Ramos (cell line): ENCODE measurements around the gene MRFAP1L1.

ENCODE experiments used
- in situ Hi-C: fragments of 300-500 bp; cut with MboI; formaldehyde crosslinking; loops from one replicate; pipeline ENCODE4 v1.14.3; 2022; ENCODE audit warnings: low sequenced_read_pairs; ENCODE audit not compliant: unreplicated experiment

The MRFAP1L1 gene

DNA sequence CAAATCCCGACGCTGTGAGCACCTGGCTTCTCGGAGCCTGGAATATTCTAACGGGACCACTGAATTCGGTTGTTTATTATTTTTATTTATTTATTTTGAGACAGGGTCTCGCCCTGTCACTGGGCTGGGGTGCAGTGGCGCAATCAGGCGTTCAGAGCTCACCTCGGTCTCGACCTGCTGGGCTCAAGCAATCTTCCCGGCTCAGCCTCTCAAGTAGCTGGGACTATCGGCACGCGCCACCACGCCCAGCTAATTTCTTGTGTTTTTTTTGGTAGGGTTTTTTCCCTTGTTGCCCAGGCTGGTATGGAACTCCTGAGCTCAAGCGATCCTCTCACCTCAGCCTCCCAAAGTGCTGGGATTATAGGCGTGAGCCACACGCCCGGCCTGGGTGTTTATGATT is 37.5 kb downstream of the MRFAP1L1 start:
- in situ Hi-C loops, result no loop called here

DNA sequence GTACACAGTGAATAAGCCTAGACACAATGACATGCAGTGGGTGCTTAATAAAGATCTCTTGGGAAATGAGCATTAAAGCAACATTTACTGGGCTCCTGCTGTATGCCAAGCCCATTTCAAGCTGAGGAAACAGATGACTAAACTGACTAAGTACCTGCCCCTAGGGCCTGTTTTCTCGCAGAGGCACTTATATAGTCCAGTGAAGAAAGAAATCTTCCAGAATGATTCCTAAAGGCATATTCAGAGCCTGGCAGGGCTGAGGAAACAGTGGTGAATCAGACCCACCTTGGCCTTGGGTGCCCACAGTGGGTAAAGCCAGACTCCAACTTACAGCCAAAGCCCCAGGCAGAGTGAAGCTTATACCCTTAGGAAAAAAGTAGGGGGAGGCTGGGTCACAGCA is 38.0 kb downstream of the MRFAP1L1 start:
- in situ Hi-C loops, result no loop called here

DNA sequence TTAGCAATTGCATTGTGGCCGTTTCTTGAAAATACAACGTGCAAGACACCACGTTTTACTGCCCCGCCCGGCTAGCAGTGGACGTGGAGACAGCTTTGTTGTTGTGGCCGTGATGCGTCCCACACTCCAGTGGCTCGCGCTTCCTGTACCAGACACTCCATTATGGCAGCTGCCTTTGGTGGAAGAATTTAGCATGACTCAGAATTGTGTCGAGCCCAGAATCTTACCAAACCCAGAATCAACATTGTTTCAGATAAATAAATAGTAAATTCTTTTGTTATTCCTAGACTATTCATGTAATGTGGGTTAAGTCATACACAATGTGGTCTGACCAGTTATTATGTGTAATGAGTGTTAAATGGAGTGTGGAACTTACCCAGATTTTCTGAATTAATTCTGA is 41.3 kb downstream of the MRFAP1L1 start:
- in situ Hi-C loops, result no loop called here

DNA sequence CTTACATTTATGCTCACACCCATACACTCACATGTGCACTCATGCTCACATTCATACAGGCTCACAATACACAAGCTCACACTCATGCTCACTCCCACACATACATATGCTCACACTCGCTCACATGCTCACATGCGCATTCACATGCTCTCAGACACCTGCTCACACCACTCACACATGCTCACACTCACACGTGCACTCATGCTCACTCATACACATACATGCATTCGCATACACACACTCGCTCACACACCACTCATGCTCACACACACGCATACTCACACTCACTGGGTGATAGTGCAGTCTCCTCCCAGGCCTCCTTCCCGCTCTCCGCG is 44.4 kb downstream of the MRFAP1L1 start:
- in situ Hi-C loops, result no loop called here

DNA sequence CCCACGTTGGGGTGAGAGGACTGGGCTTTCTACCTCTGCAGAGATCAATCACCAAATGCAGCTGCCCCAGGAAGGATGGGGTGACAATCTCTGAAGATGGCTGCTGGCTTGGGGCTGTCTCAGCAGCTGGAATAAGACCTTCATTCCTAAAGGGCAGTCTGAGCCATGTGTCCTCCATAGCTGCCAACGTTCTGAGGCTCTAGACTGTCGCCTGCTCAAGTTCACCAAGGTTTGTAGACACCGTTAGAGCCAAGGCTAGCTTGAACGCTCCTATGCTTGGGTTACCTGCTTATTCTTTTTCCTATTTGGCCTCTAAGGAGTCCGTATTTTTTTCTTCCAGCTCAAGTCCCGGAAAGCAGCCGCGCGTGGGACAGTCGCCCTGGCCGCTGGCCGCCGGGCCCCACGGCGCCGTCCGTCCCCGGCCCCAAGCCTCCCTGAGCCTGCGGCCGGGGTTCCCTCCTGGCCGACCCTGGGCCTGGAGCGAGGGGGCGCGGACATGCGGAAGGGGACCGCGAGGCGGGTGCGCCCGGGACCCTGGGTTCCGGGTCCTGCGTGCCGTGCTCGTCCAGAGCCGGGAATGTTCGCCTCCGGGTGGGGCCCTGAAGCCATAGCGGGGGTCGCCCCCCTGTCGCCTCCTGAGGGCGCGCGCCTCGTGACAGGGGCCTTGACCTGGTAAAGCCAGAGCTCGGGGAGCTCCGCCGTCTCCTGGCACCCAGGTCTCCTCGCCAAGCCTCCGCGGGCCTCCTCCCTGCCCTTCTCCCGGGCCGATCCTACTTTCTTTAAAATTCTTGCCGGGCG is 45.9 kb downstream of the MRFAP1L1 start:
- in situ Hi-C loops, result no loop called here

DNA sequence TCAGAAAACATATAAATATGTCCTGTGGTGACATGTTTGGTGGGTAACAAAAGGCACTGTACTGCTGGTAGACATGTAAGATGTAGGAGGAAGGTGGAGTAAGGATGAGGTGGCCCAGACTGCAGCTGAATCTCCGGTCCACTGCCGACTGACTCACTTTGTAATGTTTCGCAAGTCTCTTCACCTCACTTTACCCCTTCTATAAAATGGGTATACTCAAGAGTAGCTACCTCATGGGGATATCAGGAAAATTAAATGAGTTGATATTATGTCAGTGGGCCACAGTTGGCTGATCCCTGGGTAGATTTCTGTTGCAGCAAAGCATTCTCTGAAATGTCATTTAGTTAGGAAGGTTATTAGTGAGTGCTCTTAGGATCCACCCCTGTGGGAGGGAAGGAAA is 47.1 kb downstream of the MRFAP1L1 start:
- in situ Hi-C loops, result no loop called here

DNA sequence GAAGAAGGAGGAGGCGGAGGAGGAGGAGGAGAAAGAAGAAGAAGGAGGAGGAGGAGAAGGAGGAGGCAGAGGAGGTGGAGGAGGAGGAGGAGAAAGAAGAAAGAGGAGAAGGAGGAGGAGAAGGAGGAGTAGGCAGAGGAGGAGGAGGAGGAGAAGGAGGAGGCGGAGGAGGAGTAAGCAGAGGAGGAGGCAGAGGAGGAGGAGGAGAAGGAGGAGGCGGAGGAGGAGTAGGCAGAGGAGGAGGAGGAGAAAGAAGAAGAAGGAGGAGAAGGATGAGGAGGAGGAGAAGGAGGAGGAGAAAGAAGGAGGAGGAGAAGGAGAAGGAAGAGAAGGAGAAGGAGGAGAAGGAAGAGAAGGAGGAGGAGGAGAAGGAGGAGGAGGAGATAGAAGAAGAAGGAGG is 49.2 kb downstream of the MRFAP1L1 start:
- in situ Hi-C loops, result no loop called here

DNA sequence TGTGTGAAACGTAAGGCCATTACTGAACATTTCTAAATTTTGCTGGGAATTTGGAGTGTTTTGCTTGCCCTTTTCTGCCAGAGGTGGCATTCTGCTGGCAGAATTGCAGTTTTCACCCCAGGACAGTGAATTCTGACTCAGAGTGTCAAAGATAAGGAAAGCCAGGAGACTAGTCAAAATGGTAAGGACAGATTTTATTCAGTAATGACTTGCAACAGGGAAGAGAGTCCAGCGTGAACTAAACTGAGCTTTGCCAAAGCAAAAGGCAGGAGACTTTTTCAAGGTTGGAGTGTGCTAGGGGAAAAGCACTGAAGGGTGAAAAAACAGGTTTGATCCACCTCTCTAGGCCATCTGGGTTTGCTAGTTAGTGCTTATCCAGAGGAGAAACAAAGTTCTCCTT is 49.8 kb downstream of the MRFAP1L1 start:
- in situ Hi-C loops, result no loop called here

DNA sequence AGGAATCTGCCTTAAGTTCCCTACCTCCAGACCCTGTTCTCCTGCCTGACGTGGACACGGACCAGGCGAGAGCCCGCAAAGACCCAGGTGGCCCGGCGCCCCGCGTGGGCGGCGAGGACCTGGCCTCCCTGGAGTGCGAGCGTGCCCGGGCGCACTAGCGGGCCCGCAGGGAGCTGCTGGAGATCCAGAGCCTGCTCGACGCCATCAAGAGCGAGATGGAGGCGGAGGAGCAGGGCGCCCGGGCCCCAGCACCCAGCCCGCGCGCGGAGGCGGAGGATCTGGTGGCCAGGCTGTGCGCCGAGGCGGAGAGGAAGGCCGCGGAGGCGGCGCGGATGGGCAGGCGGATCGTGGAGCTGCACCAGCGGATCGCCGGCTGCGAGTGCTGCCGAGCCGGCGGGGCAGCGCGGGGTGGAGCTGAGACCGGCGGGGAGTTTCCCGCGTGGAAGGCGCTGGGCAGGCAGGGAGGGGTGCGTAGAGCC is 51.0 kb downstream of the MRFAP1L1 start:
- in situ Hi-C loops, result no loop called here

DNA sequence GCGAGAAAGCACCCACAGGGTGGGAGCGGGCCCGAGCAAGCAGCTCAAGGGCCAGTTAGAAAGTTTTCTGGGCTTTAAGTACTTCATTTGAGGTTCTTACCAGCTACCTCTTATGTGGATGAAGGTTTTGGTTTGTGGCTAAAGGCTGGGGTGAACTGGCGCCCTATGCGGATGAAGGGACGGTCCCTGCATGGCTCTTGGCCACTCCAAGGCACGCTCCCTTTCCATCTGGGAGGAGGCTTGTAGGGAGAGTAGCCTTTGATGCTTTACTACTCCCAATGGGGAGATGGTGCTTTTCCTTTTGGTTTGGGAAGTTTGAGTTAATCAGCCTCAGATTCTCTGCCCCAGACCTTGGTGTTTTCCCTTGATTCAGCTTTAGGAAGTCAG is 51.5 kb downstream of the MRFAP1L1 start:
- in situ Hi-C loops, result no loop called here
